Measurements from ENCODE around the gene CLDN24.
"Not testable (repeated sequence)": the region's sequence is repeated elsewhere in the genome, so short reads cannot be mapped to it uniquely, and the experiment has no call there.

The CLDN24 gene

GRCh38 chr4:183345261-183345660 is 23.0 kb upstream of the CLDN24 start:
- no peak for DNase-seq

DNA sequence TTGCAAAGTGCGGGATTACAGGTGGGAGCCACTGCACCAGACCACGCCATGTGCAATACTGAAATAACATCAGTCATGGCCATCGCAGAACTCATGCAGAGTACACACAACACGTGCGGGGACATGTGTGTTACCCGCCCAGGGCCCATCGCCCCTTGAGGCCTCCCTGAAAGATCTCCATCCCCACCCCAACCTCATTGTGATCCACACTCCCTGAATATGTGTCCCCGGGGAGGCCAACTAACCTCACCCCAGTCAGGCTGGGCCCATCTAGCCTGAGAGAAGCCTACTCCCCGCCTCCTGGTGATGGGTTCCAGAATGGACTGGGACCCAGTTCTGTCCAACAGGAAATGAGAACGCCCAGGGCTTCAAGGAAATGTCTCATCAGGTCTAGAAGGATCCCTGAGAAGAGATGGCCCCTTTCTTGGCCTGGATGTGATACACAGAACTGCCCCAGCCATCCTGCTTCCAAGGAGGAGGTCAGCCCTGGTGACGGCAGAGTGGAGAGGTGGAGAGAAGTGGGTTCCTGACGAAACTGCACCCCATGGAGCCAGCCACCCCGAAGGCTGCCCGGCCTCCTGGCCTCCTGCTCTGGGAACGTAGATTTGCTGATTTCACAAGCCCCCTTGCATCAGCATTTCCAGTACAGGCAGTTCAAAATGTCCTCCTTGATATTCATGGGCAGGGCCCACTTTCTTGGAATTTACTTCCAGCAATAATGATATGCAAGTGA is 22.5 kb upstream of the CLDN24 start:
- no peak for DNase-seq

GRCh38 chr4:183343730-183344129 is 21.5 kb upstream of the CLDN24 start:
- DNase-seq: no peak

GRCh38 chr4:183342541-183343533 is 20.6 kb upstream of the CLDN24 start:
- DNase-seq: no peak

- DNase-seq: no peak
Measured at GRCh38 chr4:183337833-183338232, 15.6 kb upstream of the CLDN24 start.

DNA sequence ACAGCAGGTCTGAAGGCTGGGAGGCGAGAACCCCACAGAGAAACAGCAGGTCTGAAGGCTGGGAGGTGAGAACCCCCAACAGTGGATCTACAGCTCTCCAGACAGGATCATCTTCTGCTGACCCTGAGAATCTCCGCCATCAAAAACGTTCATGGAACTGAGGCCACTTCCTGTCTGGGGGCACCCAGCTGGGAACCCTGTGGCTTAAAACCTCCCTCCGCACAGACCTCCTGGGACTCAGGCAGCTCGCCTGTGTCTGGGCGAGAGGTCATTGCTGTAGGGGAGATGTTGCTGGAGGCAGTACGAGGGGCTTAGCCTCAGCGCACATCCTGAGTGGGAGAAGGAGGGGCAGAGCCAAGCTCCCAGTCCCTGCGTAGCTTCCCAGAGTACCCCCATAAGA is 15.1 kb upstream of the CLDN24 start:
- DNase-seq: no peak

GRCh38 chr4:183335369-183335940 is 13.2 kb upstream of the CLDN24 start:
- no peak for DNase-seq

DNA sequence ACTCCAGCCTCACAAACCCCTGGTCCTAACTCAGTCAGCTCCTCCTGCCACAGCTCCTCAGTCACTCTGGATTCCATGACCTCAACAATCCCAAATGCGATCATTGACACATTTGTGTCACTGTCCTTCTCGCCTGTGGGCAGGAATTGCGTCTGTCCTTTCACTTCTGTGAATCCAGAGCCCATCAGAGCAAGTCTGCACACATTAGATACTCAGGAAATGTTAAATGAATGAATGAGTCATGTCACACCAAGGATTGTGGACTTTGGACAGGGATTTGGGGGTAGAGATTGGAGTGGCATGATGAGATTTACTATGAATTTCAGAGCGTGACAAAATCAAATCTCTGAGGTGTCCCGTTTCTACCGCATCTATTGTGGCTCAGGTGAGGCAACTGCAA is 11.8 kb upstream of the CLDN24 start:
- DNase-seq: no peak

DNA sequence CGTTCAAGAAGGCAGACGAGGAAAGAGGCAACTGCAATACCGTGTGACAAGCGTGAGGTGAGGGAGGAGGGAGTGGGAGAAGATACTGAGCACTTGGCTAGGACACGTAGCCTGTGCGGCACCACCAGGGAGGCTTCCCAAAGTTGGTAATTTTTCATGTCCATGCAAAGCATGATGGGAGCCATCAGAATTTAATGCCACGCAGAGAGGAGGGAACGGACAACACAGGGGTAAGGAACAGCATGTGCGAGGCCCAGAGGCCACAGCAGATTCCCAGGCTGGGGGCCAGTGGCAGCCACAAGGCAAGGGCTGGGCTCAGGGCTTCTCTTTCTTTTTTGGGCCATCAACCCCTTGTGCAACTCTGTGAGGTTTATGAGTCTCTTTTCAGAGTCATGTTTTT is 11.0 kb upstream of the CLDN24 start:
- no peak for DNase-seq

DNA sequence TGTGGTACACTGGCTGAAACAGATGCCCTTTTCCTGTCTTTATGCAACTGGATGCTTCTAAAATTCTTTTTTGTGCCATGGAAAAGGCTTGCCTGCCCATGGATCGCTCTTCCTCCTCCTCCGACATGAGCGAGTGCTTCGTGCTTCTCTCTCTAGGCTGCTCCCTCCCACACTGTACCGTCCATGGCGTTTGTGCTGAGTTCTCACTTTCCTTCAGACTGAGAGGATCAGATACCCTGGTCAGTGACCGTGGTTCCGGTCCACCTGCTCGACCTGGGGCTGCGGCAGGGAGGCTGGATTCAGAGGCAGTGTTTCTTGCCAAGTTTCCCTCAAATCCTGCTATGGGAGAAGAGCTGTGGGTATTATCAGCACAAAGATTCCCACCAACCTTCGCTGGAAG is 10.2 kb upstream of the CLDN24 start:
- no peak for DNase-seq

- DNase-seq: no peak
Measured at GRCh38 chr4:183330841-183331240, 8.6 kb upstream of the CLDN24 start.

DNA sequence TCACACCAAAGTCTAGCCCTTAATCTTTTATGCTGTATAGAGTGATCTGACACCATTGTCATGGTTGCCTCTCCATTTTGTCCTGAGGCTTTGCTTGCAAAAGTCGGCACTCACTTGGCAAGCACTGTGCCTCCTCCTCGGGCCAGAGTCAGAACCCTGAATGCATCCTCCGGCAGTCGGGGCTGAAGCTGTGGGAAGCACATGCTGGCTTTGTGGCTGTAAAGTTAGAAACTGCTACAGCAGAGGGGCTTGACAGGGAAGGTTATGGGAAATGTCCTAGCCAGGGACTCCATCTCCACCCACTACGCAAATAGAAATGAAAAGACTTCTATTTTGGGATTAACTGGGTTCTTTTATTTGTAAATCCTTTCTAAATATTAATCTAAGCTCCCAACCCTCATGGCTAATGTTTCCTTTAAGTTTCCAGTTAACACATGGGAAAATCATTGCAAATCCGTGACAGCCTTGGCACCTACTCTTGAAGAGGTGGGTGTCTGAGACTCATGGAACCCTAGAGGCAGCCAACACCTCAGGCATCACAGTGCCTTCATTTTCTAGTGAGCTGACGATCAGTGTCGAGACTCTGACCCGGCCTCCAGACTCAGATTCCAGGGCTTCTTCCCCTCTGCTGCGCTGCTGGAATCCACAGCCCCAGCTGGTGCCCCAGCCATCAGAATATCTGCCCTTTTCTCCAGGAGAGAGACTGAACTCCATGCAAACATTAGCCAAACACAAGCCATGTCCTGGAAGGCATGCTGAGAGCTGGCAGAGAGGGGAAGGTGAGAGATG is 7.9 kb upstream of the CLDN24 start:
- DNase-seq: no peak

GRCh38 chr4:183329244-183329643 is 7.0 kb upstream of the CLDN24 start:
- DNase-seq: no peak

GRCh38 chr4:183328832-183329231 is 6.6 kb upstream of the CLDN24 start:
- DNase-seq: no peak

DNA sequence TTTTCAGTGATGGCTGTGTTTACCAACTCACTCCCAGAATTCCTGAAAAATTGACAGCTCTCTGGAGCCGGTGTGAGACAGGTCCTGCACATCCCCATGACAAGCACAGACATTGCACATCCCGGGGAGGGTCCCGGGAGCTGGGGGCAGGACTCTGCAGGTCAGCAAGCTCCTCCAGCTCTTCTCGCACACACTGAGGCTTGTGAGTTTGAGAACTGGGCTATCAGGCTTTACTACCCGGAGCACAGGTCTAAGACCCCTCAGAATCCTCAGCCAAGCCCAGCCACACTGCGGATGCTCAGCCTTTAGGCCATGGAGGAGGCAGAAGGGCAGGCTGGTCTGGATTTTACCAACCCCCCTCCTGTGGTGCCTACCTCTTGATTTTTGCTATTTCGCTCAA is 5.6 kb upstream of the CLDN24 start:
- DNase-seq: no peak

GRCh38 chr4:183326853-183327252 is 4.6 kb upstream of the CLDN24 start:
- DNase-seq: no peak

GRCh38 chr4:183326387-183326786 is 4.2 kb upstream of the CLDN24 start:
- not testable (repeated sequence) for DNase-seq

GRCh38 chr4:183324619-183325018 is 2.4 kb upstream of the CLDN24 start:
- no peak for DNase-seq

GRCh38 chr4:183324056-183324455 is 1.8 kb upstream of the CLDN24 start:
- not testable (repeated sequence) for DNase-seq

GRCh38 chr4:183323295-183323694 is 1.1 kb upstream of the CLDN24 start:
- DNase-seq: no peak

DNA sequence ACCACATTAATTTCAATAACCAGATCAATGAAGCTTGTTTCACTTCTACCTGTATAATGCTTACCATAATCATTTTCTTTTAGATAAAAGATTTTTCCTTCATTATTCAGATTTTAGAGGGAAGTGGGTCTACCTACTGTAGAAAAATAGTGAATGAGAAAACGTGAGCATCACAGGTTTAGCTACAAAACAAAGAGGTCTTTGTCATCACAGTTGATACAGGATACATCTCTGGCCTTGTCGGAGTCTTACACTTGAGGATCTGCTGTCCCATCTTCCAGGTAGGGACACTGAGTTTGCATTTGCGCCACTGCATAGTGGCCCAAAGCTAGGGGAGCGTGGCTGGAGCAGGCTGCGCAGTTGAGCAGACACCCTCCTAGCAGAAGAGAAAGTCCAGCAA is 710 bp downstream of the CLDN24 start:
- DNase-seq: no peak

DNA sequence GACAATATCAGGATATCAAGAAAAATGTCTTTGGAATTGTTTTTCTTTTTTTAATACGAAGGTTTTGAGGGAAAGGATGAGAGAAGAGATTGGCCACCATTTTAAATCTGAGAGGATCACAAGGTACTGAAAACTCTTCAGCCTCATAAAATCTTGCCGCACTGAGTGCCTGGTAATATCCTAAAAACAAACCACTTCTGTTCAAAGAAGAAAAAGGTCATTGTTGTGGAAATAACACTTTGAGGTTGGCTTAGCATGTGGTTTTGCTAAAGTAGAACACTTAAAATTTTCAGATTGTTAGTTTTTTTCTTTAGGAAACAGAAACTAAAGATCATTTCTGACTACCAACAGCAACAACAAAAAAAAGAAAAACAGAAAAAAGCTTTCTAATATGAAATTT is 1.1 kb downstream of the CLDN24 start:
- no peak for DNase-seq

All from KG1 (cell line).